Measurements from ENCODE around the gene NR3C1.

DNA sequence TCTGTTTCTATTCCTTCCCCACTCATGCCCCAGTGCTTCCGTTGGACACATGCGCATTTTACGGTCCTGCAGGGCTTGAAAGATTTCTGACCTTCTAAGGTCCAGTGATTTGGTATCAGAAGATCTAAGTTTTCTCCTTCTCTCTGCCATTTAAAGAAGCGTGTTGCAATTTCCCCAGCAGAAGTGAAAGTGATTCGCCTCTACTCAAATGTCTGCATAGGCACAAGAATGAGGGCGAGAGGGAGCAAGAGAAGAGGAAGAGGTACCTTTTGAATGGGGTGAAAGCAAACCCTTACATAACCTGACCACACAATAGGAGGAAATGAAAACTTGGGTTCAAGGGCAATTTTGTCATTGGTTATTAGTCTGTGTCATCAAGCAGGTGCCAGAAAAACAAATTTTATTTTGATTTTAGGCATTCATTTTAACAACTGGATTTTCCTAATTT is 31.7 kb upstream of the NR3C1 start:
- TF ChIP-seq, protein P1, sequence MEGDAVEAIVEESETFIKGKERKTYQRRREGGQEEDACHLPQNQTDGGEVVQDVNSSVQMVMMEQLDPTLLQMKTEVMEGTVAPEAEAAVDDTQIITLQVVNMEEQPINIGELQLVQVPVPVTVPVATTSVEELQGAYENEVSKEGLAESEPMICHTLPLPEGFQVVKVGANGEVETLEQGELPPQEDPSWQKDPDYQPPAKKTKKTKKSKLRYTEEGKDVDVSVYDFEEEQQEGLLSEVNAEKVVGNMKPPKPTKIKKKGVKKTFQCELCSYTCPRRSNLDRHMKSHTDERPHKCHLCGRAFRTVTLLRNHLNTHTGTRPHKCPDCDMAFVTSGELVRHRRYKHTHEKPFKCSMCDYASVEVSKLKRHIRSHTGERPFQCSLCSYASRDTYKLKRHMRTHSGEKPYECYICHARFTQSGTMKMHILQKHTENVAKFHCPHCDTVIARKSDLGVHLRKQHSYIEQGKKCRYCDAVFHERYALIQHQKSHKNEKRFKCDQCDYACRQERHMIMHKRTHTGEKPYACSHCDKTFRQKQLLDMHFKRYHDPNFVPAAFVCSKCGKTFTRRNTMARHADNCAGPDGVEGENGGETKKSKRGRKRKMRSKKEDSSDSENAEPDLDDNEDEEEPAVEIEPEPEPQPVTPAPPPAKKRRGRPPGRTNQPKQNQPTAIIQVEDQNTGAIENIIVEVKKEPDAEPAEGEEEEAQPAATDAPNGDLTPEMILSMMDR (IDR thresholded peaks at IDR 0.05) = no peak
- no peak for TF ChIP-seq ZFX (IDR thresholded peaks at IDR 0.05; ENCODE audit: borderline replicate concordance)

All from 22Rv1 (cell line).